HG03521 (cell line): ENCODE results near the gene CS.

Experiments used
- ATAC-seq: cut with Tn5 transposase; IDR thresholded peaks from one replicate; pipeline ENCODE4 v1.9.1; 2021; ENCODE audit warnings: mild to moderate bottlenecking, moderate library complexity; ENCODE audit not compliant: unreplicated experiment

The CS gene

DNA sequence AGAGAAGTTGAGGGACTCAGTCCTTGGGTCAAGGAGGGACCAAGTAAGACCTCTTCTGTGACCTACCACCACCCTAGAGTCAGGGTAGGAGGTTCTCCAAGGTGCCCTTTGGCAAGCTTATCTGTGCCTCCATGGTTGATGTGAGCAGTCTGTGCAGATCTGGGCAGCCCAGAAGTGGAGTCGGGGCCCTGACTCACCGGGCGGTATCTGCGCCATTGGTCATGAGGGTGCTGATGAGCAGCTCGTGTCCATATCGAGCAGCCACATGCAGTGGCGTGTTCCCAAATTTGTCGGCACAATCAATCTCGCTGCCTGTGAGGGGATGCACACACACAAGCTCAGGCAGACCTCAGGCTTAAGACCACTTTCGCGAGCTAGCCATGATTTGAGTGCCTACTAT lies 47.0 kb downstream of the CS start:
- no peak for ATAC-seq

DNA sequence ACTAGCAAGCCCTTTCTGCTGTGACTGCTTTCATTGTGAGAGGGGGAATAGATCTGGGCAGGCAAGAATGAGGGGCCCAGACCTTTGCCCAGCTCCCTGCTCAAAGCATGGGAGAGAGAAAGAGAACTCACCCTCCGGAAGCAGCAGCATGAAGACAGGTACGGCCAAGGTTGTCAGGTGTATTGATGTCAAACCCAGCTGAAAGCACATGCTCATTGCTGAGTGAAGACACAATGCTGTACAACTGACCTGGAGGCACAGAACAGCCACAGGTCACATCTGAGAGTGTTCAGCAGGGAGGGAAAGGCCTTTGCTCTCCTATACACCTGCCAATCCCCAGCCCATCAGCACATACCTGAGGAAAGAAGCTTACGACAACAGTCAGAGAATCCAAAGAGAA lies 47.5 kb downstream of the CS start:
- ATAC-seq, result no peak

DNA sequence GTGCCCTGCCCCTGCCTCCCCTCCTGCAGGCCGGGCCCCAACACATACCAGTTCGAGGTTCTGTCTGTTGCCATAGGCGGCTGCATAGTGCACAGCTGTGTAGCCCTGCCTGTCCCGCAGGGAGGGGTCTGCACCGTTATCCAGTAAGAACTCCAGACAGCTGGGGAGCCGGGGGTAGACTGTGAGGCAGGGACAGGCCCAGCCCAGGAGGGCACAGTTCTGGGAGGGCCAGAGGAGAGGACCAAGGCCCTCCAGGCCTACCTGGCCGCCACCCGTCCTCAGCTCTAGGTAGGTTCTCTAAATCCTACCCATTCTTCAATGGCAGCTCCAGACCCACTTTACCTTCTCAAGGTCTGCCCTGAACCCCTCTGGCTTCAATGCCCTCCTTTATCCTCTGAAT lies 51.4 kb downstream of the CS start:
- ATAC-seq, result no peak

DNA sequence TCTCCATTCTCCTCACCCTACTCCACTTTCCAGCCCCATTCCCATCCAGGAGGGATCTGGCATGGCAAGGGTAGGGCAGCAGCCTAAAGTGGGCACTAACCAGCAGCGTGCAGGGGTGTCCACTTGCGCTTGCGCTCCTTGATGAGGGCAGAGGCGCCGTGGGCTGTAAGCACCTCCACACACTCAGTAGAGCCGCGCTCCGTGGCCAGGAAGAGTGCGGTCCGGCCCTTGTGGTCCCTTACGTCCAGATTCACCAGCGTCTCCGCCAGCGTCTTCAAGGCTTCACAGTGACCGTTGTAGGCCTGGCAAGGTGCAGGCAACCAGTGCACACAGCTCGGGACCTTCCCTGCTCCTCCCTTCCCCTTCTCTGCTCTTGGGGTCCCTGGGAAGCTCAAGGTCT lies 52.2 kb downstream of the CS start:
- ATAC-seq, result no peak

DNA sequence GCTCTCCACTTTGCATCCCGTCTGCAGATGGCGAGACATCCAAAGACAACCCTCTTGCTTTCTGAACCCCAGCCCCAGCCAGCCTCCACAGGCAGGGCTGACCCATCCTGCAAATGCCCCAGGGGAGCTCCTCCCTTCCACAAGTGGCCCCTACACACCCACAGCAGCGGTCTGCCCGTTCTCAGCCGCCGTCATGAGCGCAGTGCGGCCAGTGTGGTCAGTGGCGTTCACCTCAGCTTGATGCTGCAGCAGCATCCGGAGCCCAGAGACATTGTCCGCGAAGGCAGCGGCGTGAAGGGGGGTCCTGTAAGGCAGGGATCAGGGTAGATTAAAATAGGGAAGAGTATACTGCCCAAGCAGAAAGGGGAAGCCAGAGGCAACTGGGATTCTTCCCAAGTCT lies 55.6 kb downstream of the CS start:
- no peak for ATAC-seq

DNA sequence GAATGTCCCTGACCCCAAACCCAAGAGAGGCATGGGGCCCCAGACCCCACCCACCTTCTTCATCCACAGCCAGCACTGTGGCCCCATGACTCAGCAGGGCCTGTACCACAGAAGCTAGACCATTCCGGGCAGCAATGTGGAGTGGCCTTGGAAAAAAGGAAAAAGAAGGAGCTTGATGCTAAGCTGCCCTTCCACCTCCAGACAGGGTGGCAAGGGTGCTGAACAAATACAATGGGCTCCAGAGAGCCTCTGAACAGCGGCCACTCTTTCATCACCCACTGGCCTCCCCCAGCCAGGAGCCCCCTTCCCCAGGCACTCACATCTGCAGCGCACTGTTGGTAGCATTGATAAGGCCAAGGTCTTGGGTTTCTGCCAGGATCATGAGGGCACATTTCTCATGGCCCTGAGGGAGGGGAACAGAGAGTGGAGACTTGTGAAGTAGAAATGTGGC lies 56.4 kb downstream of the CS start:
- no peak for ATAC-seq

DNA sequence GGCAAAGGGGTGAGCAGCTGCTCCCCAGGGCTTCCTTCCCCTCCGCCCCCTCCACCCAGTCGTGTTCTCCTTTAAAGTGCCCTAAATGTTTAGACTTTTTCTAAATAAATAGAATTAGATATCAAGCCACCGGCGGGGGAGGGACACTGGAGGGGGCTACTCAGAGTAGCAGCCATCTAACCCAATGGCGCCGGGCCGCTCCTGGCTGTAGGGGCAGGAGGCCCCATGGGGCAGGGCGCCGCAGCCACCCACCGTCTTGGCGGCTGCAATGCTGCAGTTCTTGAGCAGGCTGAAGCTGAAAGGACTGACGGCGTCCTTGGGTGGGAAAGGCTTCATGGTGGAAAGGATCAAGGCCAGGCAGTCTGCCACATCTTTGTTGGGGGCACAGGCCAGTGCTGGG lies 57.1 kb downstream of the CS start:
- no peak for ATAC-seq

DNA sequence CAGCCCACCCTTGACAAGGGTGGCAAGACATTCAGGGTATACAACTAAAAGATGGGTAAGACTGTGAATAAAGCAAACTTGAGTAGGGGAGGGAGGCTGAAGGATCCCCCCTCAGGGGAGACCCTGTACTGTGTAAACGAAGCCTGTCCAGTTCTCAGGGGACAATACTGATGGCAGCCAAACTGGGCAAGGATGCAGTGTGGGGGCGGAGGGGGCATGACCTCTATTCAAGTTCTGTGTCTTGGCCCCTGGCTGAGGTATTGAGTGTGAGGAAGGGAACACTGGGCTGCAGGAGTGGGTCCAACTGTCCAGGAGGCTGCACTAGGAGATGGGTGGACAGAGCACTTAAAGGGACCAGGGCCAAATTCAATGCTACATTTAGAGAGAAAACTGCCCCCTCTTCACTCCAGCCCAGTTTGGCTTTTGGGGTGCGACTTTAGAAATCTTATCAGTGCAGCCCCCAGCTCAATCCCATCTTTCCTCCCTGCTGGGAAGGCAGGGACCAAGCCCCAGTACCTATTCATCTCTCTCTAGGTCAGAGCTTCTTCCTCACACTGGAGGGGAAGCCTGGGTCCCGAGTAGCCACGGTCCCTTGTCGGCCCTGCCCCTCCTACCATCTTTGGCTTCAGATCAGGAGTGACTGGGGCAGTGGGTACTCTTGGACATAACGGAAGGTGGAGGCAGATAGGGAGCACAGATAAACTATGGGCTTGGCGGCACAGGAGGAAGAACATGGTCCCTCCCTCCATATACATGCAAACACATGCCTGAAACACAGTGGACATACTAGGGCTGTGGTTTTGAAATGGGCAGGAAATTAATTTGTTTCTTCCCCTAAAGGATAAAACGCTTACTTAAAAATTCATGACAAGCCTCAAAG lies 58.5 kb downstream of the CS start:
- ATAC-seq, result no peak

DNA sequence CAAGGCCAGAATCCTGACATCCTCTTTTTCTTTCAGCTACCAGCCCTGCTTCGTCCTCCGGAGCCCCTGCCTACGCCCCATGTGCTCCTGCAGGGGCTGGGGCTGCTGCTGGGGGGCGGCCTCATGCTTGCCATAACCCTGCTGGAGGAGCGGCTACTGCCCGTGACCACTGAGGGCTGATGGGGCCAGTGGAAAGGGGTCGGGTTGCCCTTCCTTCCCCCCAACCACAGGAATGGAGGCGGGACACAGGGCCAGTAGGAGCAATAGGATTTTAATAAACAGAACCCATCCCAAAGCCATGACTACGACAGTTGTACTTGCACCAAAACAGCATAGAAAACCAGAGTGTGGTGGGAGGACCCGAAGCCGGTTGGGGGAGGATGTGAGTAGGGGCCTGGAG lies 62.6 kb downstream of the CS start:
- ATAC-seq, result no peak

DNA sequence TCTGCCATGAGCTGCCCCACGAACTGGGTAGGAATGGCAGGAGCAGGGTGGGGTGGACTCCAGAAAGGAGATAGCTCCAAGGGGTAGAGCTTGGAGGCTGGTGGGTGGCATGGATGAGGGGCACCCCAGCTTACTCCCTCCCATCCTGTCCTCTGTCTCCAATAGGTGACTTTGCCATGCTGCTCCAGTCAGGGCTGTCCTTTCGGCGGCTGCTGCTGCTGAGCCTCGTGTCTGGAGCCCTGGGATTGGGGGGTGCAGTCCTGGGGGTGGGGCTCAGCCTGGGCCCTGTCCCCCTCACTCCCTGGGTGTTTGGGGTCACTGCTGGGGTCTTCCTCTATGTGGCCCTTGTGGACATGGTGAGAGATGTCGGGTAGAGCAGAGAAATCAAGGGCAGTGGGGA lies 63.1 kb downstream of the CS start:
- no peak for ATAC-seq

DNA sequence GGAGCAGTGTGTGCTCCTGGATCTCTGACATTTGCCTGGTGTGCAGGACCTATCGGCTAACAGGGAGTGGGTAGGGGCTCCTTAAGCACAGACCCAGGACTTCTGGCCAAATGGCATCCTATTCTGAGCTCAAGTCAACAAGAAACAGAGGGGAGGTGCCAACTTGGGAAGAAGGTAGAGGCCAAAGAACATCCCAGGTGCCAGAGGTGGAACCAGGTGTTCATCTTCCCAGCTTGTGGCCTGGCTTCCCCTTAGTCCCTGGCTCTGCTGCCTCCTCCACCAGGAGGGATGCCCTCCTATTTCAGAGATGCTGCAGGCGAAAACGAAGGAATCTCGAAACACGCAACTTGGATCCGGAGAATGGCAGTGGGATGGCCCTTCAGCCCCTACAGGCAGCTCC lies 64.0 kb downstream of the CS start:
- no peak for ATAC-seq

DNA sequence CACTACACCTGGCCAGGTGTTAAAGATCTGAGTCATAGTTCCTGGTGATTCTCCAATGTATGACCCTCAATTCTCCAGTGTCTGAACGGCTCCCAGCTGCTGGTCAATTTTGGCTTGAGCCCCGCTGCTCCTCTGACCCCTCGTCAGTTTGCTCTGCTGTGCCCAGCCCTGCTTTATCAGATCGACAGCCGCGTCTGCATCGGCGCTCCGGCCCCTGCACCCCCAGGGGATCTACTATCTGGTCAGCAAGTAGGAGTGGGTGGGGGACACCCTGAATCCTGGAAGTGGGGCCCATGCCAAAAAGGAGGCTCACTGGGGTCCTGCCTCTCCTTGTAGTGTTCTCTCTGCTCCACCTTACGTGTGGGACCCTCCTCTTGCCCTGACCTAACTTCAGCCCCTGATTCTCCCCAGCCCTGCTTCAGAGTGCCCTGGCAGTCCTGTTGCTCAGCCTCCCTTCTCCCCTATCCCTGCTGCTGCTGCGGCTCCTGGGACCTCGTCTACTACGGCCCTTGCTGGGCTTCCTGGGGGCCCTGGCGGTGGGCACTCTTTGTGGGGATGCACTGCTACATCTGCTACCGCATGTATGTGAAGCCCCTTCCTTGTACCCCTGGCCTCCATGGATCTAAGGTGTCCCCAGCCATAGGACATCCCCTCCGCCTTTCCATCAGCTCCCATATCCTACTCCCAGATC lies 65.2 kb downstream of the CS start:
- no peak for ATAC-seq

DNA sequence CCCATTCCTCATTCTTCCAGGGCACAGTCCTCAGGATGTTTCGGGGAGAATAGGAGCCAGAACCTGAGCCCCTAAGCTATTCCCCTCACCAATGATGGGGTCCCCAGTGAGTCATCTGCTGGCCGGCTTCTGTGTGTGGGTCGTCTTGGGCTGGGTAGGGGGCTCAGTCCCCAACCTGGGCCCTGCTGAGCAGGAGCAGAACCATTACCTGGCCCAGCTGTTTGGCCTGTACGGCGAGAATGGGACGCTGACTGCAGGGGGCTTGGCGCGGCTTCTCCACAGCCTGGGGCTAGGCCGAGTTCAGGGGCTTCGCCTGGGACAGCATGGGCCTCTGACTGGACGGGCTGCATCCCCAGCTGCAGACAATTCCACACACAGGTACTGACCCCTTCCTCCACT lies 68.9 kb downstream of the CS start:
- no peak for ATAC-seq

DNA sequence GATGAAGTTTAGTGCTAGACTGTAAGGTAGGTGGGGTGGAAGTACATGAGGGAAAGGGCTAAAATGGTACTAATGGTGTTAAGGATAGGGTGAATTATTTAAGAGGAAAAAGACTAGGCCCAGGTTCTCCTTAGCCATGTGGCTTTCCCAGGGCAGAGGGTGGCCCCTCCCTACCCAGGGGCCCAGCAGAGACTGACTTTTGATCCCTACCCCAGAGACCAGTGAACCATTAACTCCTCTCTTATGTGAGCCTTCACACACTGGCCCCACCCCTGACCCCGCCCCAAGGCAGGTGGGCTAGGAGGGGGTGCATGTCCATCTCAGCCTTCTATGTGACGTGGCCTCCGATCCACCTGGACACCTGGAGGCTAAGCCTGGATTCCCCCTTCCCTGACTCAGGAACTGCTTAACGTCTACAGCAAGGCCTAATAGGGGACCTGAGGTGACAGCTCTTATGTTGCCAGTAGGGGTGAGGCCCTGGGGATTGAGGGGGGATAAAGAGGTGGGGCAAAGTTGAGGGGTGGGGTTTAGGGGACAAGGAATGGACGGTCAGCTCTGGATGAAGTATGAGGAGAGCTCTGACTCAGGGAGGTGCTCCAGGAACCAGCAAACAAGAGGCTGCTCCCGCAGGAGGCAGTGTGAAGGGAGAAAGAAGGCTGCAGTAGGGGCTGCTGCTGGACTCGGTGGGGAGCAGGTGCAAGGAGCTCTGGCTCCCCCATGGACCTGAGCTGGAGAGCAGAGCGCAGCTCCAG lies 69.5 kb downstream of the CS start:
- no peak for ATAC-seq

DNA sequence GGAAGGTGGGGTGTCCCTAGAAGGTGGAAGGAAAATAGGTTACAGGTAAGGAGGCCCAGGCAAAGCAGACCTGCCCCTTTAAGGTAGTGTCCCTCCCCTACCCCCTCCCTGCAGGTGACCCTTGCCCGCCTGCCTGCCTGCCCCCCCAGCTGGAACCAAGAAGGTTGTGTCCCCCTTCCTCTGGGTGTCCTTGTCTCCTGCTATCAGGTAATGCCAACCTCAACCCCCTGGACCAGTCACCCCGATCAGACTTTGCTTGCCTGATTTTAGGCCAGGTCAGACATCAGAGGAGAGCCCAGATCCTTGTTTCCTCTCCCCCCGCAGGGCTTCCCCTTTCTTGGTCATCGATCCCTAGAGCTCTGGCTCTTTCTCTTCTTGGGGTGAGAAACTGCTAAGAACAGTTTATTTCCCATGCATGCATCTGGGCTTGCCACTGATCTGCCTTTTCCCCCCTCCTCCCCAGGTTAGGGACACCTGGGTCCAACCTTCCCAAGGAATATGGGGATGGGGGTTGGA lies 70.2 kb downstream of the CS start, which contains the start of gene SLC39A5:
Gene SLC39A5 (plus strand): TSS at position 136 of the 516 bp plus-strand sequence. CDS start 1,224 bp downstream, outside the sequence.
- ATAC-seq, result no peak

DNA sequence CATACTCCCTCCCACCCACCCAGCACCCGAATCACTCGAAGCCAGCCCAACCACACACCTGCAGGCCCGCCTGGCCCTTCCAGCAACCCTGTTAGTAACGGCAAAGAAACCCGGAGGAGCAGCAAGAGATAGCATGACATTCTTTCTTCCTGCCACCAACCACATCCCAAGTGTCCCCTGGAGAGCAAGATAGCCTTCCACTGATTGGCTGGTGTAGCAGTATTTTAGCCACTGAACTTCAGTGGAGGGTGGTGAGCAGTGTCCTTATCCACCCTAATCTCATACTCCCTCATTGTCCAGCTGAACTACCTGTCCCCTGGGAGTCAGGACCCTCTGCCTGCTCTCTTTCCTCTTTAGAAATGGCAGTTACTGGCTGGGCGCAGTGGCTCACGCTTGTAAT lies 71.0 kb downstream of the CS start:
- no peak for ATAC-seq

DNA sequence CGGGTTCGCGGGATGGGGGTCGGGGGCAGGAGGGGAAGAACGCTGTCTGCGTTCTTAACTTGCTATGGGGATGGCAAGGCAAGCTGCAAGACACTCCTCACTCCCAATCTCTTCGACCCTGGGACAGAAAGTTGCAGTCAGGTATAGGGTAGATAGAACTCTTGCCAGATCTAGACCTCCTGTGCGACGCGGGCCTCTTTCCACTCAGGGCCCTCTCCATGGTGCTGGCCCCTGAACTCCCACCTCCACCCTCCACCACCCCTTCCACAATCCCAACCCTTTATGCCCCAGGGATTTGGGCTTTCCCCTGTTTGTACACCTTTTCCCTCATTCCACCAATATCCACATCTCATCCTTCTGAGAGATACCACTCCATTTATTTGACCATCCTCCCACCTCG lies 75.2 kb downstream of the CS start:
- ATAC-seq, result no peak

DNA sequence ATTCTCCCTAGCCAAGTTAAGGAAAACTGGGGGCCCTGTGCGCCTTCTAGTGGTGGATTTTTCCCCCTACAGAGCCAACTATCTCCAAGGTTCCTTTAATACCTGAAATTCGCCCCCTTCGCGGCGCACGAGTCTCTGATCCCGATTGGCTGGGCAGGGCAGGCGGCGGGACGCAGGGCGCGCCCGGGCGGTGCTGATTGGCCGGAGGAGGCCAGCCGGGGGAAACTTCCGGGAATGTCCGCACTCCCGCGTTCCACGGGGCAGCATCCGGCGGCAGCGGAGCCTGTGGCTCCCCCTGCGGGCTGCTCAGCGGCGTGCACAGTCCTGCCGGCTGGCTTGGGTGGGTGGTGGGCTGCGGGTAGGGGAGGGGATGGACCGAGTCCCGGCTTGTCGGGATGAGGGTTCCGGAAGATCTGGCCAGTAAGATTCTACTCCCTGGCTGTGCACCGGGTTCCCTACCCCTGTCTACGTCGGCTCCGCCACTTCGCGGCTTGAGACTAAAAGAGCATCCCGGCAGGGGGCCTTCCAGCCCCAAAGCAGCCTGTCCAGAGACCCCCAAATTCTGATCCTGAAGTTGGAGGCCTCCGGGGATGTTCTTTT lies 75.9 kb downstream of the CS start, which contains the start of gene NABP2:
Gene NABP2 (plus strand): TSS at position 241 of the 600 bp plus-strand sequence. CDS start 515 bp downstream, outside the sequence.
- ATAC-seq, result peak; percentile 79

DNA sequence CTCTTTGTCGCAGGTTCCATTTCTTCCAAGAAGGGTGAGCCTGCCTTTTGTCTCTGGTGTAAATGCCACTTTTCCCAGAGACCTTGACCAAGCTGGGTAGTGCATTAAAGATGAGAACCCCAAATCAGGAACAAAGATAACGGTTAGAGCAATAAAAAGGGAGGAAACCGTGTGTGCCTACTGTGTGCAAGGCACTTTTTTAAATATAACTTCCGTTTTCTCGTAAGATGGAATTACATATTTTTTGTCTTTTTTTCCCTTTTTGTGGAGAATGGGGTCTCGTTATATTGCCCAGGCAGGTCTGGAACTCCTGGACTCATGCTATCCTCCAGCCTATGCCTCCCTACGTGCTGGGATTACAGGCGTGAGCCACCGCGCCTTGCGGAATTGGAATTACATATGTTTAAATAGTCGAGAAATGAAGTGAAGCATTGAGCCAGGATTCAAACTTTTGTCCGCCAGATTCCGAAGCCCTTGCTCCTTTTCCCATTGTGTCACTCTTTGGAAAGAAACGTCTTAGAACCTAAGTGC lies 76.5 kb downstream of the CS start:
- ATAC-seq, result no peak

DNA sequence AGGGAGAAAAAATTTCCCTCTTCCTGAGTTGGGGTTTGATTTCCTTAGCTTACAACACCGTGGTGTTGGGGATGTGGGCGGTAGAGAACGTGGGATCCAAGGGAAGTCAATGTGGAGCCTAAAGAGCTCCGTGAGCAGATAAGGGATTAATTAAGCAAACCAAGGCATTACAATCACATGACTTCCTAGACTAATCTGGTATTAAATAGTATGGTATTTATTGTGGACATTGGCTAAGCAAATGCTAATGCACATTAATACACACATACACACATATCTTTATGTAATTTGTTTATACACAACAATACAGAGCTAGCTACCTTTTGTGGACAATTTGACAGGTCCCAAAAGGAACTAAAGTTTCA lies 77.6 kb downstream of the CS start:
- no peak for ATAC-seq
